HPDE6-E6E7 (cell line): ENCODE results near the gene ODAD2.

Source experiments
- DNase-seq: peaks from one replicate; pipeline ENCODE4 v3.0.0; 2011; ENCODE audit warnings: missing footprints; ENCODE audit errors: extremely low spot score

The ODAD2 gene

DNA sequence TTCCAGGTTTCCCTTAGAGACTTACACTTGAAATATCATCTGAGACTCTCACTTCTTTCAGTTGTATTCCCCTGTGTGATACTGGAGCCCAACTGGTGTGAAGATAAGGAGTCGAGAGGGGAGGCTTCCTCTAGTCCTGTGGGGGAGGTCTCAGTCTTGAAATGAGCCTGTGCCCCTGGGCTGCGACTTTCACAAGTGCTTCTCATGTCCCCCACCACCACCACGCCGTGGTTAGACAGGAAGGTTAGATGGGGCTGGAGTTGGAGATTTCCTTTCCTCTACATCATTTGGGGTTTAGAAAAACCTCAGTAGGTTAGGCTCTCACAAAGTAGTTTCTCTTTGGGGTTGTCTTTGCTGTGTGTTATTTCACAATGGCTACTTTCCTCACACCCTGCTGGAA is 227.6 kb downstream of the ODAD2 start:
- DNase-seq = no peak

DNA sequence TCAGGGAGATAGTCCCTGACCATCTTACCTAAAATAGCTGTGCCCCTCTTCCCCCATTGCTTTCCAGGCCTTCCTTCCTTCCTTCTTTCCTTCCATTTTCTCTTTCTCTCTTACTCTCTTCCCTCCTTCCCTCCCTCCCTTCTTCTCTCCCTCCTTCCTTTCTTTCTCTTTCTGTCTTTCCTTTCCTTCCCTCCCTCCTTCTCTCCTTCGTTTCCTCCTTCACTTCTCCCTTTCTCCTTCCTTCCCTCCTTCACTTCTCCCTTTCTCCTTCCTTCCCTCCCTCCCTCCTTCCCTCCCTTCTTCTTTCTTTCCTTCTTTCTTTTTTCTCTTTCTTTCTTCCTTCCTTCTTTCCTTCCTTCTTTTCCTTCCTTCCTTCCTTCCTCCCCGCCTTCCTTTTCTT is 228.7 kb downstream of the ODAD2 start:
- no peak for DNase-seq
